ENCODE measurements around the gene KATNIP. TPM values are rescaled to one million over a fixed set of nuclear protein-coding genes. Genes with fewer than 3 reads are reported as not detected.

KATNIP gene
- total and polyA plus RNA-seq, 2 of the 13 experiments (the other 11 are each of a cell fraction or from before 2014, with no cell fraction given) = 9.7 to 12.0 TPM

- no peak for FAIRE-seq
- BruUV-seq (replicated peaks) = no TSS peak
Observed at GRCh38 chr16:27506771-27507170, 43.2 kb upstream of the KATNIP start.

GRCh38 chr16:27508476-27508875, 41.5 kb upstream of the KATNIP start:
- no peaks in the 10 kb centered on the region for H4K20me1 ChIP-seq (ENCODE audit: insufficient read depth, low read length)
- ChIA-PET POLR2A (no interaction called here), CTCF (ENCODE audit: low intra/inter-chr PET ratio, low total read pairs) (no interaction called here)
- H3K36me3 ChIP-seq (replicated peaks in 1 of 2; ENCODE audit: control insufficient read depth in 1 of 2, insufficient read depth in 2 of 2, low read length in 2 of 2) = peaks cover 48 to 91% of the 10 kb centered on the region in 2 experiments
- no TSS peak for BruUV-seq (replicated peaks)
- H3K4me2 ChIP-seq (ENCODE audit: low read depth, low read length) = no peak overlapping the region
- WGBS (ENCODE audit: low lambda C conversion rate) = 97% methylated on average over 9 of the region's 9 CpGs
- in situ Hi-C loops (cut with HindIII; ENCODE audit: extremely low pct_ligation_motif_present, low pct_unique_long_range_greater_than_20kb) (no loop called here), intact Hi-C loops (cut with micrococcal nuclease; ENCODE audit: unreplicated experiment) (no loop called here)
- no peaks in the 10 kb centered on the region for H3K9me3 ChIP-seq (ENCODE audit: low read length)
- no peak overlapping the region for H3K4me3 ChIP-seq (replicated peaks in 1 of 3; ENCODE audit: insufficient read depth in 1 of 3, low read depth in 2 of 3, low read length in 3 of 3)
- DNase-seq (ENCODE audit: low spot score) = no peak
- no peak overlapping the region for H2AFZ ChIP-seq (ENCODE audit: low read length)
- no peak for FAIRE-seq
- no peak overlapping the region for H3K9ac ChIP-seq (ENCODE audit: insufficient read depth, low read depth, low read length)
- H3K27me3 ChIP-seq (ENCODE audit: control insufficient read depth in 1 of 2, insufficient read depth in 2 of 2, low read length in 2 of 2) = no peaks in the 10 kb centered on the region
- no peaks in the 10 kb centered on the region for H3K79me2 ChIP-seq (ENCODE audit: insufficient read depth, low read length)
- TF ChIP-seq MXD1 (CRISPR knock-in tag; IDR thresholded peaks at IDR 0.05) (no peak), POLR2G (IDR thresholded peaks at IDR 0.05; ENCODE audit: low read depth, low read length) (no peak), HDAC6 (IDR thresholded peaks at IDR 0.05; ENCODE audit: low read depth, low read length) (no peak), DBP (CRISPR knock-in tag; IDR thresholded peaks at IDR 0.05; ENCODE audit: not compliant biosample characterization) (no peak), IKZF5 (CRISPR knock-in tag; IDR thresholded peaks at IDR 0.05) (no peak), ZNF670 (CRISPR knock-in tag; IDR thresholded peaks at IDR 0.05; ENCODE audit: borderline replicate concordance) (no peak), NR2F6 (IDR thresholded peaks at IDR 0.05) (no peak), NR2F6 (CRISPR knock-in tag; IDR thresholded peaks at IDR 0.05) (no peak), RFX3 (CRISPR knock-in tag; IDR thresholded peaks at IDR 0.05) (no peak), SATB2 (CRISPR knock-in tag; IDR thresholded peaks at IDR 0.05) (no peak), TRIM24 (CRISPR knock-in tag; IDR thresholded peaks at IDR 0.05) (no peak), KMT2A (CRISPR knock-in tag; IDR thresholded peaks at IDR 0.05) (no peak), NAIF1 (CRISPR knock-in tag; IDR thresholded peaks at IDR 0.05; ENCODE audit: borderline replicate concordance) (no peak), ZNF550 (CRISPR knock-in tag; IDR thresholded peaks at IDR 0.05; ENCODE audit: borderline replicate concordance) (no peak), ZNF160 (CRISPR knock-in tag; IDR thresholded peaks at IDR 0.05) (no peak)
- no peak for ATAC-seq
- H3K4me1 ChIP-seq (ENCODE audit: insufficient read depth, low read length) = no peaks in the 10 kb centered on the region
- no peak overlapping the region for H3K27ac ChIP-seq (ENCODE audit: extremely low read length, insufficient read depth, low read length)

More at GRCh38 chr16:27506771-27507170, 43.2 kb upstream of the KATNIP start:
- WGBS (ENCODE audit: low lambda C conversion rate) = 99% methylated on average over 15 of the region's 17 CpGs
- DNase-seq (ENCODE audit: low spot score) (no peak), ATAC-seq (no peak)
- Histone ChIP-seq H3K9me3 (ENCODE audit: low read length) (no peaks in the 10 kb centered on the region), H3K27ac (ENCODE audit: extremely low read length, insufficient read depth, low read length) (no peak overlapping the region), H3K9ac (ENCODE audit: insufficient read depth, low read depth, low read length) (no peak overlapping the region), H3K4me3 (replicated peaks in 1 of 3; ENCODE audit: insufficient read depth in 1 of 3, low read depth in 2 of 3, low read length in 3 of 3) (no peak overlapping the region), H2AFZ (ENCODE audit: low read length) (no peak overlapping the region), H3K79me2 (ENCODE audit: insufficient read depth, low read length) (no peaks in the 10 kb centered on the region), H3K27me3 (ENCODE audit: control insufficient read depth in 1 of 2, insufficient read depth in 2 of 2, low read length in 2 of 2) (no peaks in the 10 kb centered on the region), H3K4me2 (ENCODE audit: low read depth, low read length) (no peak overlapping the region), H3K4me1 (ENCODE audit: insufficient read depth, low read length) (no peaks in the 10 kb centered on the region), H3K36me3 (replicated peaks in 1 of 2; ENCODE audit: control insufficient read depth in 1 of 2, insufficient read depth in 2 of 2, low read length in 2 of 2) (peaks cover 56 to 92% of the 10 kb centered on the region in 2 experiments), H4K20me1 (ENCODE audit: insufficient read depth, low read length) (no peaks in the 10 kb centered on the region)
- CTCF ChIA-PET (ENCODE audit: low intra/inter-chr PET ratio, low total read pairs) = no interaction called here
- no peak for TF ChIP-seq ZNF547 (CRISPR knock-in tag; IDR thresholded peaks at IDR 0.05)
- no peak for TF ChIP-seq PAWR (CRISPR knock-in tag; IDR thresholded peaks at IDR 0.05; ENCODE audit: borderline replicate concordance)
- TF ChIP-seq ZFP41 (CRISPR knock-in tag; IDR thresholded peaks at IDR 0.05; ENCODE audit: borderline replicate concordance) = no peak
- no peak for TF ChIP-seq GZF1 (CRISPR knock-in tag; IDR thresholded peaks at IDR 0.05)
- no peak for TF ChIP-seq FOSL1 (CRISPR knock-in tag; IDR thresholded peaks at IDR 0.05; ENCODE audit: borderline replicate concordance)
- POLR2A ChIA-PET = no interaction called here
- intact Hi-C loops (cut with micrococcal nuclease; ENCODE audit: unreplicated experiment) = no loop called here
- in situ Hi-C loops (cut with HindIII; ENCODE audit: extremely low pct_ligation_motif_present, low pct_unique_long_range_greater_than_20kb) = no loop called here

All from HepG2 (cell line).